Measurements from ENCODE around the gene KRTAP10-1. TPM values are rescaled to one million over a fixed set of nuclear protein-coding genes. Genes with fewer than 3 reads are reported as not detected.

KRTAP10-1 gene
- total and polyA plus RNA-seq, 2 of the 13 experiments (the other 11 are each of a cell fraction or from before 2014, with no cell fraction given), result not detected

DNA sequence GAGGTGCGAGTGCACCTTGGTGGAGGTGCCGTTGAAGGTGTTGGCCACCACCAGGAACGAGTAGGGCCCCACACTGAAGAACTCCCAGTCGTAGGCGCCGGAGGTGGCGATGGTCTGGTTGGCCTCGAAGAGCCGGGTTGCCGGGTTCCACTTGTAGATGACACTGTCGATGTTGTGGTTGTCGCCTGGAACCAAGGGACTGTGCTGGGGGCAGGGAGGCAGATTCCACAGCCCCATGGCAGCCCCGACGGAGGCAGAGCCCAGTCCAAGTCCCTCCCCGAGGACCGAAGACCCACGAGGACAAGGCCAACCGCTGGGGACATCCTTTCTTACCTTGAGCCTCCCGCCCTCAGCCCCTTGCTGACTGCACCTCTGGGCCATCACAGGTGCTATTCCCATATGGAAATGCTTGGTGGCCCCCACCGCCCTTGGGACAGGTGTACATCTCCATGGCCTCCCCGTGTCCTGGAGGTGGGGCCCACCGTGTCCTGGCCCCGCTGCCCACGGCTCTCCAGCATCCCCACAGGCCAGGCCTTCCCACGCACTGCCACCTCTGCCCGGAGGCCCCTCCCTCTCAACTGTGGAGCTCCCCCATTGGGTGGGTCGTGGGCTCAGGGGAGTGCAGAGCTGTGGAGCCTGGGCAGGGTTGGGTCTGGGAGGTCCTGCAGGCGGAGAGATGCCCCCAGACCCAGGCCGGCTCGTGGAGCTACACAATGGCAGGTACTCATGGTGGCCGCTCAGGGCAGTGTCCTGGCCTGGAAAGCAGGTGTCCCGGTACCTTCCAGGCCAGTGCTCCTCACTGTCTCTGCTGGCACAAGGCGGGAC, 17.9 kb downstream of the KRTAP10-1 start:
- ATAC-seq (peak; percentile 71), DNase-seq (ENCODE audit: low spot score) (no peak), FAIRE-seq (no peak)
- no peak overlapping the region for H2AFZ ChIP-seq (ENCODE audit: low read length)
- BruUV-seq (replicated peaks), result no TSS peak
- TF ChIP-seq ZNF224 (CRISPR knock-in tag; IDR thresholded peaks at IDR 0.05) (no peak), SOX13 (IDR thresholded peaks at IDR 0.05) (no peak), SOX13 (CRISPR knock-in tag; conservative IDR thresholded peaks at IDR 0.05 in 1 of 2, IDR thresholded peaks at IDR 0.05 in 1 of 2) (no peak), AGO1 (IDR thresholded peaks at IDR 0.05; ENCODE audit: low read depth, low read length, poor library complexity, severe bottlenecking) (peak; percentile 60), AGO2 (optimal IDR thresholded peaks at IDR 0.05; ENCODE audit: low read depth, low read length) (peak; percentile 65), HNRNPK (IDR thresholded peaks at IDR 0.05; ENCODE audit: low read depth, low read length, poor library complexity, severe bottlenecking) (no peak), HNF4G (IDR thresholded peaks at IDR 0.05; ENCODE audit: borderline replicate concordance, low read depth, low read length) (no peak), HNF4G (CRISPR knock-in tag; IDR thresholded peaks at IDR 0.05; ENCODE audit: borderline replicate concordance, low read depth) (no peak), TCF12 (IDR thresholded peaks at IDR 0.05) (no peak), TCF12 (CRISPR knock-in tag; IDR thresholded peaks at IDR 0.05) (no peak), MED13 (CRISPR knock-in tag; IDR thresholded peaks at IDR 0.05) (no peak), ZNF629 (CRISPR knock-in tag; conservative IDR thresholded peaks at IDR 0.05) (no peak), ZC3H13 (CRISPR knock-in tag; IDR thresholded peaks at IDR 0.05) (no peak), ZNF207 (IDR thresholded peaks at IDR 0.05; ENCODE audit: borderline replicate concordance) (no peak)
- TF ChIP-seq, protein P1, sequence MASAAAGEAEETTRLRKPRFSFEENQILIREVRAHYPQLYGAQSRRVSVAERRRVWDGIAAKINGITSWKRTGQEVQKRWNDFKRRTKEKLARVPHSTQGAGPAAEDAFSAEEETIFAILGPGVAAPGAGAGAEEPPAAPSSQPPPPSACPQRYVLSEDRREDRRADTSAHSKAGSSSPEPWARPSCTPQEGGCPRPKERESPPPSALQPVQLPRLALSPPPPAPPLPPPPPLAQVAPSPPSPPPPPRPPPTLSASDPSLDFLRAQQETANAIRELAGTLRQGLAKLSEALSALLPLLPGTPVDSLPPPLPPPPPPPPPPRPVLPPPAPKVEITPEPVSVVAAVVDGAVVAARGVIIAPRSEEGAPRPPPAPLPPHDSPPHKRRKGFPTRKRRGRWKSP (CRISPR knock-in tag; IDR thresholded peaks at IDR 0.05), result no peak
- TF ChIP-seq, protein P2, sequence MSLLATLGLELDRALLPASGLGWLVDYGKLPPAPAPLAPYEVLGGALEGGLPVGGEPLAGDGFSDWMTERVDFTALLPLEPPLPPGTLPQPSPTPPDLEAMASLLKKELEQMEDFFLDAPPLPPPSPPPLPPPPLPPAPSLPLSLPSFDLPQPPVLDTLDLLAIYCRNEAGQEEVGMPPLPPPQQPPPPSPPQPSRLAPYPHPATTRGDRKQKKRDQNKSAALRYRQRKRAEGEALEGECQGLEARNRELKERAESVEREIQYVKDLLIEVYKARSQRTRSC (CRISPR knock-in tag; IDR thresholded peaks at IDR 0.05; ENCODE audit: low read depth), result no peak
- ChIA-PET POLR2A (no interaction called here), CTCF (ENCODE audit: low intra/inter-chr PET ratio, low total read pairs) (no interaction called here)
- in situ Hi-C loops (cut with HindIII; ENCODE audit: extremely low pct_ligation_motif_present, low pct_unique_long_range_greater_than_20kb) (no loop called here), intact Hi-C loops (cut with micrococcal nuclease; ENCODE audit: unreplicated experiment) (no loop called here)
- no peak overlapping the region for H3K27ac ChIP-seq (ENCODE audit: extremely low read length, insufficient read depth, low read length)
- WGBS (ENCODE audit: low lambda C conversion rate), result 84% methylated on average over 3 of the region's 33 CpGs
- no peaks in the 10 kb centered on the region; a peak in 1 of 5 replicates for H3K27me3 ChIP-seq (ENCODE audit: control insufficient read depth in 1 of 2, insufficient read depth in 2 of 2, low read length in 2 of 2)
- H4K20me1 ChIP-seq (ENCODE audit: insufficient read depth, low read length), result no peaks in the 10 kb centered on the region
- H3K9me3 ChIP-seq (ENCODE audit: low read length), result no peaks in the 10 kb centered on the region
- no peak overlapping the region for H3K9ac ChIP-seq (ENCODE audit: insufficient read depth, low read depth, low read length)
- no peaks in the 10 kb centered on the region for H3K79me2 ChIP-seq (ENCODE audit: insufficient read depth, low read length)
- H3K4me1 ChIP-seq (ENCODE audit: insufficient read depth, low read length), result peaks cover 34% of the 10 kb centered on the region
- H3K4me2 ChIP-seq (ENCODE audit: low read depth, low read length), result no peak overlapping the region
- H3K4me3 ChIP-seq (replicated peaks in 1 of 3; ENCODE audit: insufficient read depth in 1 of 3, low read depth in 2 of 3, low read length in 3 of 3), result no peak overlapping the region
- no peaks in the 10 kb centered on the region for H3K36me3 ChIP-seq (replicated peaks in 1 of 2; ENCODE audit: control insufficient read depth in 1 of 2, insufficient read depth in 2 of 2, low read length in 2 of 2)

All from HepG2 (cell line).